ENCODE measurements around the gene FER.

- TF ChIP-seq, protein P1, sequence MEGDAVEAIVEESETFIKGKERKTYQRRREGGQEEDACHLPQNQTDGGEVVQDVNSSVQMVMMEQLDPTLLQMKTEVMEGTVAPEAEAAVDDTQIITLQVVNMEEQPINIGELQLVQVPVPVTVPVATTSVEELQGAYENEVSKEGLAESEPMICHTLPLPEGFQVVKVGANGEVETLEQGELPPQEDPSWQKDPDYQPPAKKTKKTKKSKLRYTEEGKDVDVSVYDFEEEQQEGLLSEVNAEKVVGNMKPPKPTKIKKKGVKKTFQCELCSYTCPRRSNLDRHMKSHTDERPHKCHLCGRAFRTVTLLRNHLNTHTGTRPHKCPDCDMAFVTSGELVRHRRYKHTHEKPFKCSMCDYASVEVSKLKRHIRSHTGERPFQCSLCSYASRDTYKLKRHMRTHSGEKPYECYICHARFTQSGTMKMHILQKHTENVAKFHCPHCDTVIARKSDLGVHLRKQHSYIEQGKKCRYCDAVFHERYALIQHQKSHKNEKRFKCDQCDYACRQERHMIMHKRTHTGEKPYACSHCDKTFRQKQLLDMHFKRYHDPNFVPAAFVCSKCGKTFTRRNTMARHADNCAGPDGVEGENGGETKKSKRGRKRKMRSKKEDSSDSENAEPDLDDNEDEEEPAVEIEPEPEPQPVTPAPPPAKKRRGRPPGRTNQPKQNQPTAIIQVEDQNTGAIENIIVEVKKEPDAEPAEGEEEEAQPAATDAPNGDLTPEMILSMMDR (IDR thresholded peaks at IDR 0.05; ENCODE audit: borderline replicate concordance, extremely low read depth, low read length, poor library complexity, severe bottlenecking) = no peak
- TF ChIP-seq EZH2 (IDR thresholded peaks at IDR 0.05; ENCODE audit: borderline replicate concordance, low read depth, low read length, severe bottlenecking) = no peak
These were observed 329.0 kb downstream of the FER start for GRCh38 chr5:109076741-109077140.

Data from DND-41 (cell line).